Activated CD4-positive, alpha-beta T cell treated with anti-CD3 and anti-CD28 coated beads, Interleukin-2, amount 10 ng/mL, durations not matched to agents 24 days and 14 days (primary cell): ENCODE data around the gene OR4F15. TPM values are rescaled to one million over a fixed set of nuclear protein-coding genes. Genes with fewer than 3 reads are reported as not detected.
"Not testable (repeated sequence)": the region's sequence is repeated elsewhere in the genome, so short reads cannot be mapped to it uniquely, and the experiment has no call there.

ENCODE experiments used
- DNase-seq: peaks from one replicate; pipeline ENCODE4 v3.0.0; 2022
- H3K27ac Mint-ChIP-seq: one replicate; pipeline ENCODE4 v1.8.0; 2022; ENCODE audit warnings: mild to moderate bottlenecking, mixed read lengths
- H3K27me3 Mint-ChIP-seq: one replicate; pipeline ENCODE4 v1.8.0; 2022; ENCODE audit warnings: mixed read lengths
- H3K36me3 Mint-ChIP-seq: one replicate; pipeline ENCODE4 v1.8.0; 2022; ENCODE audit warnings: low read depth, mild to moderate bottlenecking, mixed read lengths
- H3K4me1 Mint-ChIP-seq: one replicate; pipeline ENCODE4 v1.8.0; 2021; ENCODE audit warnings: mixed read lengths
- H3K4me3 Mint-ChIP-seq: one replicate; pipeline ENCODE4 v1.8.0; 2022; ENCODE audit warnings: mild to moderate bottlenecking, moderate library complexity, mixed read lengths
- H3K9me3 Mint-ChIP-seq: one replicate; pipeline ENCODE4 v1.8.0; 2021; ENCODE audit warnings: mixed read lengths
- intact Hi-C: fragments of 100-400 bp; cut with micrococcal nuclease; formaldehyde crosslinking; loops from one replicate; pipeline ENCODE4 v1.15.1; 2023
- total RNA-seq: library from RNA; stranded (reverse); gene quantifications from 2 replicates; pipeline ENCODE4 v1.2.3, GENCODE V29; 2022

The OR4F15 gene
- not detected in 2 replicates for total RNA-seq

- peaks cover 4% of the 10 kb centered on the region for H3K9me3 Mint-ChIP-seq
- no peak within 1 kb of the TSS for H3K27ac Mint-ChIP-seq
- peaks cover 12% of the 10 kb centered on the region for H3K27me3 Mint-ChIP-seq
- no peak within 1 kb of the TSS for H3K4me3 Mint-ChIP-seq
- H3K4me1 Mint-ChIP-seq, result no peaks in the 10 kb centered on the region
- no peaks in the 10 kb centered on the region for H3K36me3 Mint-ChIP-seq
- DNase-seq, result no peak
- intact Hi-C loops, result no loop called here
These were observed at the start of gene OR4F15 for GRCh38 chr15:101811902-101812301. Gene OR4F15, plus strand, starts transcription at chr15:101812202. Its CDS starts 5,985 bp downstream, at chr15:101818187.

GRCh38 chr15:101764669-101765339 lies 47.2 kb upstream of the OR4F15 start:
- DNase-seq, result peak; percentile 32
- intact Hi-C loops, H3K27ac Mint-ChIP-seq, H3K4me3 Mint-ChIP-seq, H3K4me1 Mint-ChIP-seq, H3K36me3 Mint-ChIP-seq, H3K27me3 Mint-ChIP-seq, H3K9me3 Mint-ChIP-seq: not testable (repeated sequence)

GRCh38 chr15:101765340-101765671 lies 46.7 kb upstream of the OR4F15 start:
- intact Hi-C loops, H3K4me1 Mint-ChIP-seq, H3K27me3 Mint-ChIP-seq, H3K4me3 Mint-ChIP-seq, H3K9me3 Mint-ChIP-seq, H3K27ac Mint-ChIP-seq, H3K36me3 Mint-ChIP-seq: not testable (repeated sequence)
- DNase-seq, result peak; percentile 33

GRCh38 chr15:101765772-101766456 lies 46.1 kb upstream of the OR4F15 start:
- Mint-ChIP-seq H3K4me3 (no peak overlapping the region), H3K27me3 (no peaks in the 10 kb centered on the region), H3K36me3 (no peaks in the 10 kb centered on the region), H3K9me3 (no peaks in the 10 kb centered on the region), H3K27ac (no peak overlapping the region), H3K4me1 (no peaks in the 10 kb centered on the region)
- intact Hi-C loops, result no loop called here
- DNase-seq, result peak; percentile 29

GRCh38 chr15:101767083-101767640 lies 44.8 kb upstream of the OR4F15 start:
- intact Hi-C loops, H3K36me3 Mint-ChIP-seq, H3K27ac Mint-ChIP-seq, H3K9me3 Mint-ChIP-seq, H3K27me3 Mint-ChIP-seq, H3K4me3 Mint-ChIP-seq, H3K4me1 Mint-ChIP-seq: not testable (repeated sequence)
- DNase-seq, result peak; percentile 47

- peak; percentile 31 for DNase-seq
- Mint-ChIP-seq H3K9me3 (no peaks in the 10 kb centered on the region), H3K27ac (no peak overlapping the region), H3K36me3 (no peaks in the 10 kb centered on the region), H3K4me1 (no peaks in the 10 kb centered on the region), H3K4me3 (no peak overlapping the region), H3K27me3 (no peaks in the 10 kb centered on the region)
- intact Hi-C loops, result no loop called here
These were observed 39.1 kb upstream of the OR4F15 start for GRCh38 chr15:101772921-101773320.

- DNase-seq, result peak; percentile 73
- Mint-ChIP-seq H3K27me3 (no peaks in the 10 kb centered on the region), H3K4me3 (no peak overlapping the region), H3K27ac (no peak overlapping the region), H3K36me3 (no peaks in the 10 kb centered on the region), H3K9me3 (no peaks in the 10 kb centered on the region), H3K4me1 (no peaks in the 10 kb centered on the region)
- intact Hi-C loops, result no loop called here
These were observed 38.4 kb upstream of the OR4F15 start for GRCh38 chr15:101773496-101774100.

GRCh38 chr15:101775136-101775535 lies 36.9 kb upstream of the OR4F15 start:
- Mint-ChIP-seq H3K36me3 (no peaks in the 10 kb centered on the region), H3K27ac (no peak overlapping the region), H3K4me1 (peaks cover 1% of the 10 kb centered on the region), H3K9me3 (no peaks in the 10 kb centered on the region), H3K4me3 (no peak overlapping the region), H3K27me3 (peaks cover 2% of the 10 kb centered on the region)
- intact Hi-C loops, result no loop called here
- DNase-seq, result peak; percentile 48

GRCh38 chr15:101778576-101778975 lies 33.4 kb upstream of the OR4F15 start:
- not testable (repeated sequence) for H3K27ac Mint-ChIP-seq

GRCh38 chr15:101780225-101780624 lies 31.8 kb upstream of the OR4F15 start:
- H3K27me3 Mint-ChIP-seq, H3K9me3 Mint-ChIP-seq, H3K36me3 Mint-ChIP-seq, H3K27ac Mint-ChIP-seq, intact Hi-C loops, H3K4me3 Mint-ChIP-seq, H3K4me1 Mint-ChIP-seq: not testable (repeated sequence)
- DNase-seq, result peak; percentile 7

More at GRCh38 chr15:101778576-101778975, 33.4 kb upstream of the OR4F15 start:
- H3K4me3 Mint-ChIP-seq, H3K4me1 Mint-ChIP-seq, H3K9me3 Mint-ChIP-seq, H3K27me3 Mint-ChIP-seq, H3K36me3 Mint-ChIP-seq, intact Hi-C loops: not testable (repeated sequence)
- peak; percentile 38 for DNase-seq

GRCh38 chr15:101781928-101782327 lies 30.1 kb upstream of the OR4F15 start:
- Mint-ChIP-seq H3K27ac (no peak overlapping the region), H3K4me3 (no peak overlapping the region), H3K4me1 (peaks cover 2% of the 10 kb centered on the region), H3K36me3 (no peaks in the 10 kb centered on the region), H3K9me3 (no peaks in the 10 kb centered on the region), H3K27me3 (peaks cover 16% of the 10 kb centered on the region)
- intact Hi-C loops, result no loop called here
- DNase-seq, result peak; percentile 36

GRCh38 chr15:101784644-101785043 lies 27.4 kb upstream of the OR4F15 start:
- no peak overlapping the region for H3K4me3 Mint-ChIP-seq
- H3K27me3 Mint-ChIP-seq, result peaks cover 15% of the 10 kb centered on the region
- intact Hi-C loops, result no loop called here
- peaks cover 2% of the 10 kb centered on the region for H3K4me1 Mint-ChIP-seq
- DNase-seq, result no peak
- H3K36me3 Mint-ChIP-seq, result no peaks in the 10 kb centered on the region
- no peaks in the 10 kb centered on the region for H3K9me3 Mint-ChIP-seq
- H3K27ac Mint-ChIP-seq, result no peak overlapping the region

- H3K9me3 Mint-ChIP-seq, H3K27ac Mint-ChIP-seq, intact Hi-C loops, H3K4me1 Mint-ChIP-seq, H3K4me3 Mint-ChIP-seq, DNase-seq, H3K36me3 Mint-ChIP-seq: not testable (repeated sequence)
- peaks cover 12% of the 10 kb centered on the region for H3K27me3 Mint-ChIP-seq
These were observed 25.6 kb upstream of the OR4F15 start for GRCh38 chr15:101786422-101786821.

- H3K36me3 Mint-ChIP-seq, DNase-seq, H3K27ac Mint-ChIP-seq, H3K4me3 Mint-ChIP-seq, H3K4me1 Mint-ChIP-seq, H3K9me3 Mint-ChIP-seq, intact Hi-C loops: not testable (repeated sequence)
- H3K27me3 Mint-ChIP-seq, result peaks cover 14% of the 10 kb centered on the region
These were observed 24.0 kb upstream of the OR4F15 start for GRCh38 chr15:101788001-101788400.
